ENCODE measurements around the gene RPS27L.
A peak's percentile ranks its signal among the peaks of the same experiment; 100 is the strongest.

Gene RPS27L

GRCh38 chr15:63188926-63189871, 31.9 kb upstream of the RPS27L start, which contains the start of gene RAB8B:
Gene RAB8B, plus strand, starts transcription at chr15:63189606. Its CDS starts 19 bp downstream, at chr15:63189625.
- DNase-seq (ENCODE audit: low read depth): peak; percentile 94
- H3K4me3 ChIP-seq (ENCODE audit: low read depth, low read length): peak within 1 kb of the TSS; percentile 71
- TF ChIP-seq MYC (IDR thresholded peaks at IDR 0.05; ENCODE audit: low read depth, low read length): peak; percentile 23
- TF ChIP-seq CTCF (IDR thresholded peaks at IDR 0.05; ENCODE audit: low read depth, low read length): no peak
- TF ChIP-seq MAX (IDR thresholded peaks at IDR 0.05; ENCODE audit: low read depth, low read length): peak; percentile 47; the same call in 1 of the 2 replicates
- TF ChIP-seq POLR2A (IDR thresholded peaks at IDR 0.05; ENCODE audit: extremely low read depth, insufficient read length): peak; percentile 62

GRCh38 chr15:63188247-63188925, 31.1 kb upstream of the RPS27L start:
- TF ChIP-seq CTCF (IDR thresholded peaks at IDR 0.05; ENCODE audit: low read depth, low read length) (no peak), MAX (IDR thresholded peaks at IDR 0.05; ENCODE audit: low read depth, low read length) (no peak), POLR2A (IDR thresholded peaks at IDR 0.05; ENCODE audit: extremely low read depth, insufficient read length) (no peak), MYC (IDR thresholded peaks at IDR 0.05; ENCODE audit: low read depth, low read length) (no peak)
- DNase-seq (ENCODE audit: low read depth): no peak
- H3K4me3 ChIP-seq (ENCODE audit: low read depth, low read length): peak overlapping the region; percentile 64

- TF ChIP-seq MYC (IDR thresholded peaks at IDR 0.05; ENCODE audit: low read depth, low read length): no peak
- TF ChIP-seq POLR2A (IDR thresholded peaks at IDR 0.05; ENCODE audit: extremely low read depth, insufficient read length): no peak
- TF ChIP-seq MAX (IDR thresholded peaks at IDR 0.05; ENCODE audit: low read depth, low read length): no peak
- no peak for TF ChIP-seq CTCF (IDR thresholded peaks at IDR 0.05; ENCODE audit: low read depth, low read length)
- no peak overlapping the region for H3K4me3 ChIP-seq (ENCODE audit: low read depth, low read length)
- DNase-seq (ENCODE audit: low read depth): no peak
Observed at GRCh38 chr15:63187589-63188226, 30.4 kb upstream of the RPS27L start.

- DNase-seq (ENCODE audit: low read depth): no peak
- TF ChIP-seq MYC (IDR thresholded peaks at IDR 0.05; ENCODE audit: low read depth, low read length): no peak
- H3K4me3 ChIP-seq (ENCODE audit: low read depth, low read length): no peak overlapping the region
Observed at GRCh38 chr15:63186065-63186464, 28.8 kb upstream of the RPS27L start.

- DNase-seq (ENCODE audit: low read depth): no peak
- H3K4me3 ChIP-seq (ENCODE audit: low read depth, low read length): no peak overlapping the region
- TF ChIP-seq POLR2A (IDR thresholded peaks at IDR 0.05; ENCODE audit: extremely low read depth, insufficient read length) (no peak), CTCF (IDR thresholded peaks at IDR 0.05; ENCODE audit: low read depth, low read length) (no peak), MAX (IDR thresholded peaks at IDR 0.05; ENCODE audit: low read depth, low read length) (no peak), MYC (IDR thresholded peaks at IDR 0.05; ENCODE audit: low read depth, low read length) (no peak)
Observed at GRCh38 chr15:63185206-63185605, 27.9 kb upstream of the RPS27L start.
